DOHH2 (cell line): ENCODE measurements around the gene PTCRA.

Experiments
- EZH2phosphoT487 ChIP-seq: fragments of 200-600 bp; sonication (generic); IDR thresholded peaks from 2 replicates; pipeline ENCODE4 v1.6.1; 2017; ENCODE audit warnings: borderline replicate concordance, mild to moderate bottlenecking, antibody characterized with exemption, low read length, moderate library complexity, mixed read lengths
- TF ChIP-seq, protein P1 (sequence below): fragments of 200-600 bp; sonication (generic); IDR thresholded peaks from one replicate; pipeline ENCODE4 v1.5.1; 2014; ENCODE audit warnings: antibody characterized with exemption, mild to moderate bottlenecking, low read depth, low read length; ENCODE audit not compliant: poor library complexity, severe bottlenecking

DNA sequence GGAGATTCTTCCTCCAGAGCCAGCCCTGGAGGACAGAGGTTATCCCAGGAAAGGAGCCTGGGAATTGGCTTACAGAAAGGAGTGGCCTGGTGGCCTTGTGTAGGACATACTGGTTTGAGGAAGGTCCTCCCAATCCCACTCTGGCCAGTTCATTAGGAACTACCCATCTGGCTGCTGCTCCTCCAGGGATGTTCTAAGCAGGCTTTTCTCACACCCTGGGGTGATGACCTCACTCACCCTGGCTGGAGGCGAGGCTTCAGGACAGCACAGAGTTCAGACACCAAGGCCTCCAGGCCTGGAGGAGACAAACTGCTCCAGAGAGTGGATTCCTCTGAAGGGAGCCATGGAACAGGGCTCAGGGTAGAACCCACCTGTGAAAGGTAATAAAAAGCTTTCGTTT is 53.6 kb downstream of the PTCRA start:
- TF ChIP-seq, protein P1, sequence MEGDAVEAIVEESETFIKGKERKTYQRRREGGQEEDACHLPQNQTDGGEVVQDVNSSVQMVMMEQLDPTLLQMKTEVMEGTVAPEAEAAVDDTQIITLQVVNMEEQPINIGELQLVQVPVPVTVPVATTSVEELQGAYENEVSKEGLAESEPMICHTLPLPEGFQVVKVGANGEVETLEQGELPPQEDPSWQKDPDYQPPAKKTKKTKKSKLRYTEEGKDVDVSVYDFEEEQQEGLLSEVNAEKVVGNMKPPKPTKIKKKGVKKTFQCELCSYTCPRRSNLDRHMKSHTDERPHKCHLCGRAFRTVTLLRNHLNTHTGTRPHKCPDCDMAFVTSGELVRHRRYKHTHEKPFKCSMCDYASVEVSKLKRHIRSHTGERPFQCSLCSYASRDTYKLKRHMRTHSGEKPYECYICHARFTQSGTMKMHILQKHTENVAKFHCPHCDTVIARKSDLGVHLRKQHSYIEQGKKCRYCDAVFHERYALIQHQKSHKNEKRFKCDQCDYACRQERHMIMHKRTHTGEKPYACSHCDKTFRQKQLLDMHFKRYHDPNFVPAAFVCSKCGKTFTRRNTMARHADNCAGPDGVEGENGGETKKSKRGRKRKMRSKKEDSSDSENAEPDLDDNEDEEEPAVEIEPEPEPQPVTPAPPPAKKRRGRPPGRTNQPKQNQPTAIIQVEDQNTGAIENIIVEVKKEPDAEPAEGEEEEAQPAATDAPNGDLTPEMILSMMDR = no peak
- no peak for TF ChIP-seq EZH2phosphoT487
